ENCODE results near the gene RNU2-63P.
A peak's percentile ranks its signal among the peaks of the same experiment; 100 is the strongest.
"Not testable (repeated sequence)": the region's sequence is repeated elsewhere in the genome, so short reads cannot be mapped to it uniquely, and the experiment has no call there.

The RNU2-63P gene

DNA sequence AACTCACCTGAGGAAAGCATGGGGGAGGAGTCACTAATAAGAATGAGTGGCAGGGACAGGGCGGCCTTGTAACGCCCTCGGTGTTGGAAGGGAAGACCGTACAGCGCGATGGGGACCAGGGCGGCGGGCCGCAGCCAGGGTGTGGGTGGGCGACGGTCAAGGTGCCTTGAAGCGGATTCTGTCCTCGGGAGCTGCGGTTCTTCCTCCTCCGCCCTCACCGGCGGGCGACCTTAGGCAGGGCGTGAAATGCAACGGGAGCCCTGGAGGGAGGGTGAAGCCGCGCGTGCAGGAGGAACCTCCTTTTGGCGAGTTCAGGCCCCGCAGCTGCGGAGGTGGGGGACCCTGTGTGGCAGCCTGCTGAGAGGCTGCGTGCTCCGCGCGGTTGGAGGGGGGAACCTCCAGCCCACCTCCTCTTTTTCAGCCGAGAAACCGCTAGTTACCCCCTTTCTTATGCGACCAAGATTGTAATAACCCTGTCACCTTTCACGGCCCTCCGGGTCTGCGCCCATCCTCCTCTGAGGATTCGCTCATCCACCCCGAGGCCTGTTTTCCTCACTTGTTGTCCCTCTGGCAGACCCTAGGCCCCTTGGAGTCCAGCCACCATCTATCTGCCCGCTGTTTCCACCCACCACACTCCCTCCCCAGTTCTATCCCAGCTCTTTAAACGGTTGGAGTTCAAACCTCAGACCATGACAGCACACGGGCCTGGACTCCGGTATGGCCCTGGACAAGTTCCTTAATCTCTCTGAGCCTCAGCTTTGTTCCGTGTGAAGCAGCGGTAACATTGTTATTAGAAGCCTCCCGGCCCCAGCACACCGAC, 823 bp upstream of the RNU2-63P start:
- H3K9me3 Mint-ChIP-seq, result no peaks in the 10 kb centered on the region
- H3K27me3 Mint-ChIP-seq, result no peaks in the 10 kb centered on the region
- peak overlapping the region; percentile 100 for H3K27ac Mint-ChIP-seq
- peaks cover 28% of the 10 kb centered on the region for H3K4me1 Mint-ChIP-seq
- no peaks in the 10 kb centered on the region for H3K36me3 Mint-ChIP-seq (ENCODE audit: low read depth)
- ATAC-seq (peak; percentile 42), DNase-seq (peak; percentile 63)
- H3K4me3 Mint-ChIP-seq, result peak overlapping the region; percentile 92

DNA sequence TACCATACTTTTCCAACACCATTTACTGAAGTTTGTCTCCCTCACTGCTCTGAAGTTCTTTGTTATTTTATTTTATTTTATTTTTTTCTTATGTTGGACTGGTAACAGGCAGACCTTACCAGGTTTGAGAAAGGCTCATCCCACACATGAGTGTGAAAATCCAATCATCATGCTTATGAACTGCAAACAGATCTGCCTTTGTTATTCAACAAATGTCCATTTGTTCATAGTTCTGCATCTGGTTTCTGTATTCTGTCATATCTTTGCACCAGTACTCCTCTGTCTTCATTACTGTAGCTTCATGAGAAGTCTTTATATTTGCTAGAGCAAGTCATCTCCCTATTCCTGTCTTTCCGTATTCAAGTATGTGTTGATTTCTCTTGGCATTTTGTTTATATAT, 5.3 kb downstream of the RNU2-63P start:
- Mint-ChIP-seq H3K9me3 (no peaks in the 10 kb centered on the region), H3K4me1 (peaks cover 9% of the 10 kb centered on the region)
- no peak for ATAC-seq

DNA sequence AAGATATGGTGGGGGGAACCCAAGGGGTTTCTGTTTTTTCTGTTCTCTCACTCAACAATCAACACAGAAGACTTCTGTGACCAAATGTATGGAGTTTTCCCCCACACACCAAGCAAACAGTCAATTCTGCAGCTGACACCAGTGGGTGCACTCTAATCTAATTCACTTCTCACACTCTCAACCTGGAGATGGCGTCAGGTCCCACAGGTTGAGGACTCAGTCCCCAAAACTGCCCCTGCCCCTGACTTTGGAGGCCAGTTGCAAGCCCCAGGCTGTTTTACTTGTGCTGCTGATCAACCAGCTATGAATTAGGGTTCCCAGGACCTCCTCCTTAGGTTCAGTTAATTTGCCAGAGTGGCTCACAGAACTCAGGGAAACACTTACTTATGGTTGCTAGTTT, 6.2 kb downstream of the RNU2-63P start:
- peaks cover 3% of the 10 kb centered on the region for H3K4me1 Mint-ChIP-seq
- H3K9me3 Mint-ChIP-seq, result no peaks in the 10 kb centered on the region
- no peaks in the 10 kb centered on the region for H3K27me3 Mint-ChIP-seq
- H3K4me3 Mint-ChIP-seq, result no peak overlapping the region
- no peak overlapping the region for H3K27ac Mint-ChIP-seq
- no peaks in the 10 kb centered on the region for H3K36me3 Mint-ChIP-seq (ENCODE audit: low read depth)
- DNase-seq (no peak), ATAC-seq (no peak)

More for the DNA sequence above, 5.3 kb downstream of the RNU2-63P start:
- Mint-ChIP-seq H3K27me3 (no peaks in the 10 kb centered on the region), H3K4me3 (no peak overlapping the region), H3K27ac (no peak overlapping the region), H3K36me3 (ENCODE audit: low read depth) (no peaks in the 10 kb centered on the region)
- no peak for DNase-seq

GRCh38 chr2:88006912-88007439, 9.4 kb downstream of the RNU2-63P start:
- ATAC-seq, result no peak
- Mint-ChIP-seq H3K27me3 (no peaks in the 10 kb centered on the region), H3K9me3 (no peaks in the 10 kb centered on the region), H3K36me3 (ENCODE audit: low read depth) (no peaks in the 10 kb centered on the region), H3K27ac (no peak overlapping the region), H3K4me1 (peaks cover under 1% of the 10 kb centered on the region), H3K4me3 (no peak overlapping the region)
- DNase-seq, result no peak

GRCh38 chr2:88005776-88006175, 10.6 kb downstream of the RNU2-63P start:
- Mint-ChIP-seq H3K36me3 (ENCODE audit: low read depth) (no peaks in the 10 kb centered on the region), H3K27ac (no peak overlapping the region), H3K4me3 (no peak overlapping the region), H3K4me1 (peaks cover 6% of the 10 kb centered on the region), H3K27me3 (no peaks in the 10 kb centered on the region), H3K9me3 (no peaks in the 10 kb centered on the region)
- DNase-seq, result no peak
- no peak for ATAC-seq

DNA sequence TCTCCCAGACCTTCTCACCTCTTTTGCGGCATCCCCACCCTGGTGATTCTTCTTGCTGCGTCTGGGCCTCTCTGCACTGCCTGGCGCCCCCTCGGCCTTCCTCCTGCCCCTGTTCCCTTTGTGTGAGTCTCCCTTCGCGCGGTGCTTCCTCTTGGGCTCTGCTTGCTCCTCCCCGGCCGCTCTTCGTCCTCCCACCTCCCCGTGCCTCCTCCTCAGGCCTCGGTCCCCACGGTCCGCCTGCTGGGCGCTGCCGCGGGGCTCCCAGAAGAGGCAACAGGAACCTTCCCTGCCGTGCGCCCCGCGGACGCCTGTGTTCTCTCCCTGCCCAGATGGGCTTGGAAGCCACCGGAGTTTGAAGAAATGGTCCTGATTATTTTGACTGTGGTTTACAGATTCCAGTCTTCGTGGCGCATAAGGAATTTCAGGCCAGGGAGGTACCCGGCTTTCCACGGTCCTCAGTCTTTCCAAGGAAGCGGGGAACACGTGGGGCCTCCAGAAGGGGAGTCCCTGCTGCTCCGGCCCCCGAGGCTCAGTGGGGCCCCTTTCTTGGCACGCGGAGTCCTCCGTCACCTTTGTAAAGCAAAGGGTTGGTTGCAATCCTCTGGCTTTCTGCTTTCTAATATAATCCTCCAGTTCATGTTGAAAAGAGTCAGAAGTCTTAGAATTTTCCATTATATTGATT, 13.1 kb downstream of the RNU2-63P start:
- Mint-ChIP-seq H3K27me3 (no peaks in the 10 kb centered on the region), H3K27ac (no peak overlapping the region), H3K4me1 (peaks cover 6% of the 10 kb centered on the region), H3K9me3 (no peaks in the 10 kb centered on the region), H3K36me3 (ENCODE audit: low read depth) (no peaks in the 10 kb centered on the region), H3K4me3 (no peak overlapping the region)
- DNase-seq (no peak), ATAC-seq (no peak)

- Mint-ChIP-seq H3K4me3 (no peak overlapping the region), H3K36me3 (ENCODE audit: low read depth) (no peaks in the 10 kb centered on the region), H3K27me3 (no peaks in the 10 kb centered on the region), H3K4me1 (peaks cover 6% of the 10 kb centered on the region), H3K27ac (no peak overlapping the region), H3K9me3 (no peaks in the 10 kb centered on the region)
- DNase-seq (no peak), ATAC-seq (no peak)
These were observed 14.0 kb downstream of the RNU2-63P start for GRCh38 chr2:88002359-88002707.

GRCh38 chr2:88000474-88000873, 15.9 kb downstream of the RNU2-63P start:
- H3K27ac Mint-ChIP-seq; H3K9me3 Mint-ChIP-seq; ATAC-seq; H3K4me3 Mint-ChIP-seq; H3K4me1 Mint-ChIP-seq; DNase-seq; H3K27me3 Mint-ChIP-seq; H3K36me3 Mint-ChIP-seq (ENCODE audit: low read depth): not testable (repeated sequence)

- no peak overlapping the region for H3K27ac Mint-ChIP-seq
- no peaks in the 10 kb centered on the region for H3K9me3 Mint-ChIP-seq
- ATAC-seq (no peak), DNase-seq (no peak)
- no peaks in the 10 kb centered on the region for H3K27me3 Mint-ChIP-seq
- H3K36me3 Mint-ChIP-seq (ENCODE audit: low read depth), result no peaks in the 10 kb centered on the region
- peaks cover 9% of the 10 kb centered on the region for H3K4me1 Mint-ChIP-seq
- H3K4me3 Mint-ChIP-seq, result no peak overlapping the region
These were observed 19.8 kb downstream of the RNU2-63P start for GRCh38 chr2:87996570-87996969.

DNA sequence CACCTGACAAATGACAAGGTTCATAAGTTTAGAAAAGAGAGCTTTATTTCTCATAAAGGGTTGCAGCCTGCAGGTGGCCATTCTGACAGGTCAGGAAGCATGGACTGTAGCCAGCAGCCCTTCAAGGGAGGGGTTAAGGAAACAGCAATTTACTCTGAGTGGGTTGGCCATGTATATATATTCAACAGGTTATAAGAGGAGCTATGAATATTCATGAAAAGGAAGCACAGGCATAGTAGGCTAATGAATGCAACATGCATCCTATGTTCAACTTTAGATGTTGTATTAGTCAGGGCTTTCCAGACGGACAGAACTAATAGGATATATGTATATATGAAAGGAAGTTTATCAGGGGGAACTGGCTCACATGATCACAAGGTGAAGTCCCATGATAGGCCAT, 20.6 kb downstream of the RNU2-63P start:
- DNase-seq (no peak), ATAC-seq (no peak)
- Mint-ChIP-seq H3K27ac (no peak overlapping the region), H3K9me3 (no peaks in the 10 kb centered on the region), H3K4me3 (no peak overlapping the region), H3K27me3 (no peaks in the 10 kb centered on the region), H3K36me3 (ENCODE audit: low read depth) (no peaks in the 10 kb centered on the region), H3K4me1 (peaks cover 7% of the 10 kb centered on the region)

GRCh38 chr2:87994304-87994850, 22.0 kb downstream of the RNU2-63P start:
- not testable (repeated sequence) for ATAC-seq; DNase-seq; H3K27me3 Mint-ChIP-seq; H3K36me3 Mint-ChIP-seq (ENCODE audit: low read depth); H3K4me1 Mint-ChIP-seq; H3K4me3 Mint-ChIP-seq; H3K9me3 Mint-ChIP-seq; H3K27ac Mint-ChIP-seq

DNA sequence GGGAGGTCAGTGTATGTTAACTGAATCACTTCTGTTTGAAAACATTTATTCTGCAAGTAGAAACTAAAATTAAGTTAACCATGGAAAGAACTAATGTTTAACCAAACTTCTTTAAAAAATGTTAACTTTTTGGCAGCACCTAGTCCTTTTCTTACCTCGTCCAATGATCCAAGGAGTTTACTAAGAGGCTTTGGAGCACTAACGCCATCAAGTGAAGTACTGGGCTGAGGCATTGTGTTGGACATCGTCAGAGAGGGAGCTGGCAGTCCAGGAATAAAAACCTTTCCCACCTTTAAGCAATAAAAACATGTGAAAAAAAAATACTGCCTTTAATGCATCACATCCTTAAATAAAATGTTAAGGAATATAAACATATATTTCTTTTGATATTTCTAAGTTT, 23.8 kb downstream of the RNU2-63P start:
- not testable (repeated sequence) for H3K27me3 Mint-ChIP-seq; ATAC-seq; DNase-seq; H3K27ac Mint-ChIP-seq; H3K9me3 Mint-ChIP-seq; H3K4me1 Mint-ChIP-seq; H3K36me3 Mint-ChIP-seq (ENCODE audit: low read depth); H3K4me3 Mint-ChIP-seq

GRCh38 chr2:87987473-87987872, 28.9 kb downstream of the RNU2-63P start:
- not testable (repeated sequence) for ATAC-seq; DNase-seq; H3K36me3 Mint-ChIP-seq (ENCODE audit: low read depth); H3K9me3 Mint-ChIP-seq; H3K4me3 Mint-ChIP-seq; H3K27ac Mint-ChIP-seq; H3K4me1 Mint-ChIP-seq; H3K27me3 Mint-ChIP-seq

DNA sequence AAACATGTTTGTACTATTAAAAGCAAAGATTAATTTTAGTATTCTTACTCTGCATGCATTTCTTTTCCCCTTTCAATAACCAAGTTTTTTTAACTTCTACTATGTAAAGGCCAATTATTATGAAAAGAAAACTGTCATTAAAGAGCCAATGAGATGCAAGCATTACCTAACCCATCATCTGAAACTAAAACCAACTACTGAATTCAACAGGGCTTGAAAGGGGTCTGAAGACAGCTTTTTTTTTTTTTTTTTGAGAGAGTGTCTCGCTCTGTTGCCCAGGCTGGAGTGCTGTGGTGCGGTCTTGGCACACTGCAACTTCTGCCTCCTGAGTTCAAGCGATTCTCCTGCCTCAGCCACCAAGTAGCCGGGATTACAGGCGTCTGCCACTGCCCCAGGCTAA, 30.4 kb downstream of the RNU2-63P start:
- not testable (repeated sequence) for H3K27me3 Mint-ChIP-seq; H3K9me3 Mint-ChIP-seq; H3K27ac Mint-ChIP-seq; H3K36me3 Mint-ChIP-seq (ENCODE audit: low read depth); ATAC-seq; H3K4me1 Mint-ChIP-seq; DNase-seq; H3K4me3 Mint-ChIP-seq

DNA sequence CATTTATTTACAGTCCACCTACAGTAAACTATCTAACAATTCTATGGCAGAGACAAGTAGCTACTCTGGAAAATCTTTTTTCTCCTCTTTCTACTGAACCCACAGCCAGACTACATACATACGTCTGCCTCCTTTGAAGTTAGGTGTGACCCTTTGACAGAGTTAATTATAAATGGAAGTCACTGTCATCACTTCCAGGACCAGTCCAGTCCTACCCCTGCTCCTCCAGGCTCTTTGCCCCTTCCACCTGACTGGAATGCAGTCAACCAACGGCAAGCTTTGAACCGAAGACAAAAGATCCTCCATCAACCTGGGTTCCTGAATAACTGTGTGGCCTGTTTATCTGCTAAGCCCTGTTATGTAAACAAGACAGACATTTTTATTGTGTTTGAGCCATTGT, 35.2 kb downstream of the RNU2-63P start:
- not testable (repeated sequence) for DNase-seq; H3K4me1 Mint-ChIP-seq; ATAC-seq; H3K27me3 Mint-ChIP-seq; H3K27ac Mint-ChIP-seq; H3K4me3 Mint-ChIP-seq; H3K9me3 Mint-ChIP-seq; H3K36me3 Mint-ChIP-seq (ENCODE audit: low read depth)

All from activated naive CD8-positive, alpha-beta T cell treated with anti-CD3 and anti-CD28 coated beads, Interleukin-2, amount 50 U/mL, for 24 hours (primary cell).